ENCODE measurements around the gene TSPAN7. TPM values are rescaled to one million over a fixed set of nuclear protein-coding genes. Genes with fewer than 3 reads are reported as not detected.

The TSPAN7 gene
- total and polyA plus RNA-seq, 2 donors from 2014 or later, result 44.9 to 98.3 TPM

DNA sequence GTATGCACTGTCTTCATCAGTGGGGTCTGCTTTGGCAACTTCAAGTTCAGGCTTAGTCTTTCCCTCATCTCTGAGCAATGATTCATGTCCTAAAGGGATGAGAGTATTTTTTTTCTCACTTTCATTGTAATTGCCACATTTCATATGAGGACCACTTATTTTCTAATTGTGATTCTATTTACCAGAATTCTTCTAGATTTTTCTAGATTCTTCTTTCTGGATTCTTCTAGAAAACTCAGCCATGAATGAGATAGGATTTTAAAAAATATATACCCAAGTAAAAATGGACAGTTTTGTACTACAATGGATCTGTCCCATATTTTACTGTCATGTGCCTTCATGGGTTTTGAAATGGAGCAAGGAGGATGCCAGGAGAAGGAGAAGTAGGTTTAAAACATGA, 78.4 kb downstream of the TSPAN7 start:
- Histone ChIP-seq H3K9ac (ENCODE audit: low read length in 3 of 3) (no peak overlapping the region), H3K36me3 (ENCODE audit: control insufficient read depth in 2 of 3, insufficient read depth in 3 of 3, low read length in 3 of 3) (no peaks in the 10 kb centered on the region), H3K4me1 (ENCODE audit: control insufficient read depth in 2 of 3, insufficient read depth in 2 of 3, low read depth in 1 of 3, low read length in 3 of 3) (peaks cover 0 to 7% (median 0%) of the 10 kb centered on the region in 3 donors), H3K27ac (ENCODE audit: low read depth in 2 of 2, low read length in 2 of 2) (no peak overlapping the region), H3K27me3 (ENCODE audit: control insufficient read depth, insufficient read depth, low read length) (peaks cover 14% of the 10 kb centered on the region), H3K4me3 (ENCODE audit: low read length in 3 of 3) (no peak overlapping the region), H3K9me3 (ENCODE audit: control insufficient read depth in 2 of 3, insufficient read depth in 1 of 3, low read length in 3 of 3) (no peaks in the 10 kb centered on the region)
- TF ChIP-seq, protein P1, sequence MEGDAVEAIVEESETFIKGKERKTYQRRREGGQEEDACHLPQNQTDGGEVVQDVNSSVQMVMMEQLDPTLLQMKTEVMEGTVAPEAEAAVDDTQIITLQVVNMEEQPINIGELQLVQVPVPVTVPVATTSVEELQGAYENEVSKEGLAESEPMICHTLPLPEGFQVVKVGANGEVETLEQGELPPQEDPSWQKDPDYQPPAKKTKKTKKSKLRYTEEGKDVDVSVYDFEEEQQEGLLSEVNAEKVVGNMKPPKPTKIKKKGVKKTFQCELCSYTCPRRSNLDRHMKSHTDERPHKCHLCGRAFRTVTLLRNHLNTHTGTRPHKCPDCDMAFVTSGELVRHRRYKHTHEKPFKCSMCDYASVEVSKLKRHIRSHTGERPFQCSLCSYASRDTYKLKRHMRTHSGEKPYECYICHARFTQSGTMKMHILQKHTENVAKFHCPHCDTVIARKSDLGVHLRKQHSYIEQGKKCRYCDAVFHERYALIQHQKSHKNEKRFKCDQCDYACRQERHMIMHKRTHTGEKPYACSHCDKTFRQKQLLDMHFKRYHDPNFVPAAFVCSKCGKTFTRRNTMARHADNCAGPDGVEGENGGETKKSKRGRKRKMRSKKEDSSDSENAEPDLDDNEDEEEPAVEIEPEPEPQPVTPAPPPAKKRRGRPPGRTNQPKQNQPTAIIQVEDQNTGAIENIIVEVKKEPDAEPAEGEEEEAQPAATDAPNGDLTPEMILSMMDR (IDR thresholded peaks at IDR 0.05; ENCODE audit: borderline replicate concordance, extremely low read depth, insufficient read depth), result no peak
- FAIRE-seq (no peak), DNase-seq (no peak)
- intact Hi-C loops (cut with DNase I), result no loop called here

DNA sequence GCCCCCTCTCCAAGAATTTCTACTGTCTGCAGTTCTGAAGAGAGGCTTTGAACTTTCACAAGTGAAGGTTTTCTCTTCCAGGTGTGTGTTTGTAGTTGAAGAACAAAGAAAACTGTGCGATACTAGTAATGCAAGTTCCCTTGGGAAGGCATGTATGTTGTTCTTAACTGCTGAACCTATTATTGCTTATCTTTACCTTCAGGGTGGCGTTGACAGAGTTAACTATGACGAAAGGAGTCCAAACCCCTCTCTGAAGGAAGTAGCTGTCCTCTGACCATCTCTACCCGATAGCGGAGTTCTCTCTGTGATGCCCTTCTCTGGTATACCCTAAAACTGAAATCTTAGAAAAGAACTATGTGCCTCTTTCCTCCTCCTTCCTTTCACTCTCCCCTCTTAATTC, 79.9 kb downstream of the TSPAN7 start:
- no peak overlapping the region for H3K27ac ChIP-seq (ENCODE audit: low read depth in 2 of 2, low read length in 2 of 2)
- no peaks in the 10 kb centered on the region for H3K9me3 ChIP-seq (ENCODE audit: control insufficient read depth in 2 of 3, insufficient read depth in 1 of 3, low read length in 3 of 3)

DNA sequence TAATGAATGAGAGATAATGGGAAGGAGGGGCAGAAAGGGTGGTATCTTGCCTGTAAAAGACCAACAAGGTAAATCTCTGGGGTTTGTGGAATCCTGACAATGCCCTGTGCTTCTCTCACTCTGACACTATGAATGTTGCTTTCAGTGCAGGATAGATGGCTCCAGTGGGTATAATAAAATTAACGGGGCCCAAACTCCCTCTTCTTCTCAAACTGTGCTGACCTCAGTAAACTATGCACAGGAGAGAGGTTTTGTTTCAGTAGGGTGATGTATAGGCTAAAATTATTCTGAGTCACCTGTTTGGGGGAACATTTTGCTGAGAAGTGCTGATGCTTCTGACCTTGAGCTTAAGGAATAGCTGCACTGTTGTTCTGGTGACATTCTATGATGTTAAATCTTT, 82.6 kb downstream of the TSPAN7 start:
- H3K9me3 ChIP-seq (ENCODE audit: control insufficient read depth in 2 of 3, insufficient read depth in 1 of 3, low read length in 3 of 3), result no peaks in the 10 kb centered on the region
- DNase-seq (no peak), FAIRE-seq (no peak)
- H3K27ac ChIP-seq (ENCODE audit: low read depth in 2 of 2, low read length in 2 of 2), result no peak overlapping the region
- intact Hi-C loops (cut with DNase I), result no loop called here
- H3K4me1 ChIP-seq (ENCODE audit: control insufficient read depth in 2 of 3, insufficient read depth in 2 of 3, low read depth in 1 of 3, low read length in 3 of 3), result no peaks in the 10 kb centered on the region
- H3K36me3 ChIP-seq (ENCODE audit: control insufficient read depth in 2 of 3, insufficient read depth in 3 of 3, low read length in 3 of 3), result no peaks in the 10 kb centered on the region
- H3K27me3 ChIP-seq (ENCODE audit: control insufficient read depth, insufficient read depth, low read length), result peaks cover 14% of the 10 kb centered on the region
- no peak overlapping the region for H3K4me3 ChIP-seq (ENCODE audit: low read length in 3 of 3)
- TF ChIP-seq, protein P1 (IDR thresholded peaks at IDR 0.05; ENCODE audit: borderline replicate concordance, extremely low read depth, insufficient read depth), result no peak
- H3K9ac ChIP-seq (ENCODE audit: low read length in 3 of 3), result no peak overlapping the region

More for the DNA sequence above, 79.9 kb downstream of the TSPAN7 start:
- TF ChIP-seq, protein P1 (IDR thresholded peaks at IDR 0.05; ENCODE audit: borderline replicate concordance, extremely low read depth, insufficient read depth), result no peak
- no peak for FAIRE-seq
- Histone ChIP-seq H3K27me3 (ENCODE audit: control insufficient read depth, insufficient read depth, low read length) (peaks cover 14% of the 10 kb centered on the region), H3K4me3 (ENCODE audit: low read length in 3 of 3) (no peak overlapping the region), H3K9ac (ENCODE audit: low read length in 3 of 3) (no peak overlapping the region), H3K4me1 (ENCODE audit: control insufficient read depth in 2 of 3, insufficient read depth in 2 of 3, low read depth in 1 of 3, low read length in 3 of 3) (peaks cover 0 to 7% (median 0%) of the 10 kb centered on the region in 3 donors), H3K36me3 (ENCODE audit: control insufficient read depth in 2 of 3, insufficient read depth in 3 of 3, low read length in 3 of 3) (no peaks in the 10 kb centered on the region)
- DNase-seq, result no peak
- intact Hi-C loops (cut with DNase I), result no loop called here

DNA sequence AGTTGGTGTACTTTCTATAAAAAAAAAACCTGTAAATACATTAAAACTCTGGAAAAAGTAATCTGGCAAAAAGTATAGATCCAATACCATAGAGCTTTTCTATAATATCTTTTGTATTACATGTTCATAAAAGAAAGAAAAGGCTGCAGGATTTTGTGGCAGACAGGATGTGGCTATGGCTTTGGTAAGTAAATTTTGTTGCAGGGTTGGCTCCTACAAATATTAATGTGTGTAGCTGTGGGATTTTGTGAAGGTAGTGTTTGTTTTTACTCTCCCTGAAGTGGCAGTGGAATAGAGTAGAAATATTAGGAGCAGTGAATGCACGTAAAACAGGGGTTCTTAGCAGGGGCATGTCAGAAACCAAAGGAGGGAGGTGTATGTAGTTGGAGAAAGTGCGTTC, 84.8 kb downstream of the TSPAN7 start:
- Histone ChIP-seq H3K27me3 (ENCODE audit: control insufficient read depth, insufficient read depth, low read length) (peaks cover 4% of the 10 kb centered on the region), H3K4me3 (ENCODE audit: low read length in 3 of 3) (no peak overlapping the region), H3K27ac (ENCODE audit: low read depth in 2 of 2, low read length in 2 of 2) (no peak overlapping the region), H3K9me3 (ENCODE audit: control insufficient read depth in 2 of 3, insufficient read depth in 1 of 3, low read length in 3 of 3) (no peaks in the 10 kb centered on the region), H3K9ac (ENCODE audit: low read length in 3 of 3) (no peak overlapping the region), H3K4me1 (ENCODE audit: control insufficient read depth in 2 of 3, insufficient read depth in 2 of 3, low read depth in 1 of 3, low read length in 3 of 3) (no peaks in the 10 kb centered on the region), H3K36me3 (ENCODE audit: control insufficient read depth in 2 of 3, insufficient read depth in 3 of 3, low read length in 3 of 3) (no peaks in the 10 kb centered on the region)
- intact Hi-C loops (cut with DNase I), result no loop called here
- DNase-seq, result no peak
- no peak for FAIRE-seq
- TF ChIP-seq, protein P1 (IDR thresholded peaks at IDR 0.05; ENCODE audit: borderline replicate concordance, extremely low read depth, insufficient read depth), result no peak

Measured in kidney (tissue), 14 donors.